Heart left ventricle (tissue), 16 donors: ENCODE data around the gene CPT2. TPM values are rescaled to one million over a fixed set of nuclear protein-coding genes. Genes with fewer than 3 reads are reported as not detected.
"Not testable (repeated sequence)": the region's sequence is repeated elsewhere in the genome, so short reads cannot be mapped to it uniquely, and the experiment has no call there.

Experiments used
- ATAC-seq, 4 donors: fragments of 200-7000 bp; cut with Tn5 transposase; one replicate each; pipeline ENCODE4 v1.9.1; 2020 to 2022; ENCODE audit warnings: moderate library complexity in 4 of 4, mild to moderate bottlenecking in 3 of 4, moderate number of reproducible peaks in 1 of 4
- DNase-seq, 5 donors: peaks; one replicate each; pipeline ENCODE4 v3.0.0-alpha.2; 2020
- H3K27ac ChIP-seq, 12 donors: fragments of 200-600 bp; sonication (generic) in 4 of 12; one replicate each; pipeline versions ENCODE4 v1.5.0 to v1.8.0; 2016 to 2022; ENCODE audit warnings: mild to moderate bottlenecking in 2 of 12
- H3K27me3 ChIP-seq, 9 donors: fragments of 200-600 bp; sonication (generic) in 2 of 9; one replicate each; pipeline versions ENCODE4 v1.5.1 to v1.8.0; 2016 to 2022; ENCODE audit warnings: mild to moderate bottlenecking in 3 of 9
- H3K36me3 ChIP-seq, 9 donors: fragments of 200-600 bp; sonication (generic) in 2 of 9; one replicate each; pipeline versions ENCODE4 v1.5.0 to v1.8.0; 2018 to 2022; ENCODE audit warnings: mild to moderate bottlenecking in 2 of 9
- H3K4me1 ChIP-seq, 12 donors: fragments of 200-600 bp; sonication (generic) in 4 of 12; one replicate each; pipeline versions ENCODE4 v1.5.0 to v1.8.0; 2016 to 2022; ENCODE audit warnings: mild to moderate bottlenecking in 3 of 12
- H3K4me3 ChIP-seq, 12 donors: fragments of 200-600 bp; sonication (generic) in 4 of 12; one replicate each; pipeline versions ENCODE4 v1.5.0 to v1.8.0; 2017 to 2022; ENCODE audit warnings: mild to moderate bottlenecking in 9 of 12, moderate library complexity in 4 of 12
- H3K9me3 ChIP-seq, 12 donors: fragments of 200-600 bp; sonication (generic) in 4 of 12; one replicate each; pipeline versions ENCODE4 v1.5.0 to v1.8.0; 2016 to 2022; ENCODE audit warnings: mild to moderate bottlenecking in 1 of 12
- POLR2A ChIP-seq, 2 donors: fragments of 450-650 bp; IDR thresholded peaks; one replicate each; pipeline ENCODE4 v1.6.1; 2017; ENCODE audit warnings: antibody characterized with exemption in 2 of 2, mild to moderate bottlenecking in 2 of 2, moderate library complexity in 2 of 2
- WGBS, 4 donors: extraction: QIAGEN DNeasy Blood & Tissue Kit in 2 of 4; methylation state at CpG; one replicate each; pipeline versions ENCODE4 v1.1.5 to v1.1.7; 2013 to 2018; 5-methylcytosine and 5-hydroxymethylcytosine counted together
- intact Hi-C, 10 donors: fragments of 100-400 bp; cut with DNase I; formaldehyde crosslinking; loops; one replicate each; pipeline versions ENCODE4 v1.11.1 to v1.14.2; 2022
- polyA plus RNA-seq, 2 donors: library from polyadenylated mRNA; stranded (reverse); fragments of 200-250 nt; gene quantifications; one replicate each; pipeline ENCODE4 v1.2.3, GENCODE V29; 2013
- total RNA-seq, 9 donors: library from RNA; depleted of rRNA in 2 of 9; stranded (reverse); fragments of >200 nt in 2 of 9; fragmentation: NEBNext Ultra II Directional in 3 of 9; extraction: Animal tissue kit (Norgen Biotek cat#: 25700) in 3 of 9; gene quantifications; one replicate each; pipeline versions ENCODE4 v1.1.0 to v1.2.4, GENCODE V29; 2016 to 2023
- TF ChIP-seq, protein P1 (sequence below), 12 donors: fragments of 200-600 bp; sonication (generic) in 4 of 12; IDR thresholded peaks; one replicate each; pipeline versions ENCODE4 v1.5.0 to v1.8.0; 2018 to 2022; ENCODE audit warnings: antibody characterized with exemption in 12 of 12, mild to moderate bottlenecking in 5 of 12
- donor health status: ischemic (EF 13 %, LVEDD 7.1; RV severe dilation, severe dysfunction).
- donor health status: healthy with polysubstance abuse.
- donor health status: DM: no; HTN: yes; CAD: no.
- donor health status: DM: no; HTN: no; CAD: no.
- donor health status: ischemic (EF 25% LVEDD 6.9; RV normal size, moderate dysfunction).
- donor health status: ischemic (EF 25% LVEDD 5.7; RV mildly dilated, moderate dysfunction).
- donor health status: healthy.
- donor health status: DM: yes; HTN: yes; CAD: no.
- donor health status: ischemic (EF 35%, LVEDD 5.7; RV mildly dilated, moderate dysfunction).
- donor health status: nonischemic (EF 11% LVEDD 7.7; RV severe dilation, severe dysfunction).
- donor health status: DM: yes; HTN: yes; CAD: no.
- donor health status: PGD.
- donor health status: ischemic (EF 29% LVEDD 5.4; RV normal size, mild dysfunction).
- donor health status: nonischemic (EF 23%, LVEDD 6.1; RV moderate dilation, normal function).

CPT2 gene
- total and polyA plus RNA-seq, 11 donors = 14.7 to 62.3 (median 34.0) TPM

DNA sequence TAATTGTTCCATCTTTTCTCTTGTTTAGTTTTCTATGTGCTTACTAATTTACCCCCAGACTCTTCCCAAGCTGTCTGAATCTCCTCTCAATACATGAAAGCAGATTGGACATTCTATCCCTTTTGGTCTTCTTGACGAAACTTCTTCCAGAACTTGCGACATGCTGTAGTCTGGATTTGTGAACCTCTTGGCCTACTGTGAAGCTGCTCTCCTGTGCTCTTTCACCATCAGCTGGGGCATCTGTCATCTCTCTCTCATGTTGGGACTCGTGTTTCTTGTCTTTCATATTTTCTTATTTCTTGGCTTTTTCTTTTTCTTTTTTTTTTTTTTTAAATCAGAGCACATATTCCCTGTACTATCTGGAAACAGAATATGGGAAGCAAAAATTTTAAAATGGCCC, 6.8 kb downstream of the CPT2 start:
- DNase-seq = no peak
- no peak for TF ChIP-seq POLR2A (IDR thresholded peaks at IDR 0.05)
- TF ChIP-seq, protein P1, sequence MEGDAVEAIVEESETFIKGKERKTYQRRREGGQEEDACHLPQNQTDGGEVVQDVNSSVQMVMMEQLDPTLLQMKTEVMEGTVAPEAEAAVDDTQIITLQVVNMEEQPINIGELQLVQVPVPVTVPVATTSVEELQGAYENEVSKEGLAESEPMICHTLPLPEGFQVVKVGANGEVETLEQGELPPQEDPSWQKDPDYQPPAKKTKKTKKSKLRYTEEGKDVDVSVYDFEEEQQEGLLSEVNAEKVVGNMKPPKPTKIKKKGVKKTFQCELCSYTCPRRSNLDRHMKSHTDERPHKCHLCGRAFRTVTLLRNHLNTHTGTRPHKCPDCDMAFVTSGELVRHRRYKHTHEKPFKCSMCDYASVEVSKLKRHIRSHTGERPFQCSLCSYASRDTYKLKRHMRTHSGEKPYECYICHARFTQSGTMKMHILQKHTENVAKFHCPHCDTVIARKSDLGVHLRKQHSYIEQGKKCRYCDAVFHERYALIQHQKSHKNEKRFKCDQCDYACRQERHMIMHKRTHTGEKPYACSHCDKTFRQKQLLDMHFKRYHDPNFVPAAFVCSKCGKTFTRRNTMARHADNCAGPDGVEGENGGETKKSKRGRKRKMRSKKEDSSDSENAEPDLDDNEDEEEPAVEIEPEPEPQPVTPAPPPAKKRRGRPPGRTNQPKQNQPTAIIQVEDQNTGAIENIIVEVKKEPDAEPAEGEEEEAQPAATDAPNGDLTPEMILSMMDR (IDR thresholded peaks at IDR 0.05) = no peak
- ATAC-seq = no peak
- Histone ChIP-seq H3K27me3 (no peaks in the 10 kb centered on the region), H3K4me3 (no peak overlapping the region), H3K27ac (no peak overlapping the region), H3K9me3 (peaks cover 0 to 13% (median 1%) of the 10 kb centered on the region in 12 donors), H3K36me3 (peaks cover 0 to 81% (median 68%) of the 10 kb centered on the region in 9 donors), H3K4me1 (peaks cover 0 to 17% (median 7%) of the 10 kb centered on the region in 12 donors)
- intact Hi-C loops = no loop called here
- 91 to 96% (median 94%) methylated on average over 3 of the region's 3 CpGs for WGBS, 4 donors

DNA sequence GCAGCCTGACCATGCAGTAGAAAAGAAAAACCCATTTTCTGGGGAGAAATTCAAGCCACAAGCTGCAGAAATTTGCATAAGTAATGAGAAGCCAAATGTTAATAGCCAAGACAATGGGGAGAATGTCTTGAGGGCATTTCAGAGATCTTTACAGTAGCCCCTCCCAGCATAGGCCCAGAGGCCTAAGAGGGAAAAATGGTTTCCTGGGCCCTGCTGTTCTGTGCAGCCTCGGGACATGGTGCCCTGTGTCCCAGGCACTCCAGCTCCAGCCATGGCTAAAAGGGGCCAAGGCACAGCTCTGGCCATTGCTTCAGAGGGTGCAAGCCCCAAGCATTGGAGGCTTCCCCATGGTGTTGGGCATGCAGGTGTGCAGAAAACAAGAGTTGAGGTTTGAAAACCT, 8.9 kb downstream of the CPT2 start:
- peaks cover 0 to 13% (median 1%) of the 10 kb centered on the region in 12 donors for H3K9me3 ChIP-seq
- peaks cover 0 to 100% (median 88%) of the 10 kb centered on the region in 9 donors for H3K36me3 ChIP-seq
- intact Hi-C loops, H3K4me3 ChIP-seq, H3K27ac ChIP-seq, H3K27me3 ChIP-seq, DNase-seq, H3K4me1 ChIP-seq, ATAC-seq: not testable (repeated sequence)
- 100% methylated on average over 1 of the region's 1 CpG for WGBS, 4 donors

GRCh38 chr1:53206083-53206685, 9.6 kb downstream of the CPT2 start:
- H3K4me3 ChIP-seq, H3K27ac ChIP-seq, H3K4me1 ChIP-seq, ATAC-seq, intact Hi-C loops, H3K27me3 ChIP-seq, DNase-seq: not testable (repeated sequence)
- Histone ChIP-seq H3K36me3 (peaks cover 0 to 100% (median 88%) of the 10 kb centered on the region in 9 donors), H3K9me3 (peaks cover 0 to 13% (median 1%) of the 10 kb centered on the region in 12 donors)
- WGBS, 4 donors = 97 to 100% (median 99%) methylated on average over 3 of the region's 3 CpGs

DNA sequence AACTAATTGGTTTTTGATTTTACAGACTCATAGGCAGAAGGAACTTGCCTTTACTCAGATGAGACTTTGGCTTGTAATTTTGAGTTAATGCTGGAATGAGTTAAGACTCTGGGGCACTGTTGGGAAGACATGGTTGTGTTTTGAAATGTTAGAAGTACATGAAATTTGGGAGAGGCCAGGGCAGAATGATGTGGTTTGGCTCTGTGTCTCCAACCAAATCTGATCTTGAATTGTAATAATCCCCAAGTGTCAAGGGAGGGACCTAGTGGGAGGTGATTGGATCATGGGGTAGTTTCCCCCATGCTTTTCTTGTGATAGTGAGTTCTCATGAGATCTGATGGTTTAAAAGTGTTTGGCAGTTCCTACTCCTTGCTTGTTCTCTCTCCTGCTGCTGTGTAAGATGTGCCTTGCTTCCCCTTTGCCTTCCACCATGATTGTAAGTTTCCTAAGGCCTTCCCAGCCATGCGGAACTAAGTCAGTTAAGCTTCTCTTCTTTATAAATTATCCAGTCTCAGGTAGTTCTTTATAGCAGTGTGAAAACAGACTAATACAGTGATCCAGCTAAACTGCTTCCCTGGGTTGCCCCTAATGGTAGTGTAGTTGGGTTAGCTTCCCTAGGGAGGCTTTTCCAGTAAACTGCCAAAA, 10.2 kb downstream of the CPT2 start:
- DNase-seq (no peak), ATAC-seq (no peak)
- intact Hi-C loops = no loop called here
- H3K4me1 ChIP-seq = peaks cover 0 to 4% (median 0%) of the 10 kb centered on the region in 12 donors
- H3K4me3 ChIP-seq = no peak overlapping the region
- no peak for TF ChIP-seq POLR2A (IDR thresholded peaks at IDR 0.05)
- TF ChIP-seq, protein P1 (IDR thresholded peaks at IDR 0.05) = no peak
- H3K27me3 ChIP-seq = no peaks in the 10 kb centered on the region
- H3K27ac ChIP-seq = peak overlapping the region in 1 of 12 donors; percentile 27
- WGBS, 4 donors = 50 to 100% (median 96%) methylated on average over 1 of the region's 1 CpG
- peaks cover 0 to 13% (median 1%) of the 10 kb centered on the region in 12 donors for H3K9me3 ChIP-seq
- peaks cover 0 to 100% (median 88%) of the 10 kb centered on the region in 9 donors for H3K36me3 ChIP-seq

- Histone ChIP-seq H3K27ac (no peak overlapping the region), H3K4me3 (no peak overlapping the region), H3K36me3 (peaks cover 0 to 100% (median 88%) of the 10 kb centered on the region in 9 donors), H3K4me1 (peaks cover 0 to 4% (median 0%) of the 10 kb centered on the region in 12 donors), H3K9me3 (peaks cover 0 to 13% (median 1%) of the 10 kb centered on the region in 12 donors), H3K27me3 (no peaks in the 10 kb centered on the region)
- ATAC-seq = no peak
- intact Hi-C loops = no loop called here
- DNase-seq = no peak
- no peak for TF ChIP-seq POLR2A (IDR thresholded peaks at IDR 0.05)
- TF ChIP-seq, protein P1 (IDR thresholded peaks at IDR 0.05) = no peak
- 41 to 63% (median 51%) methylated on average over 1 of the region's 1 CpG for WGBS, 4 donors
Observed at GRCh38 chr1:53207726-53208125, 11.1 kb downstream of the CPT2 start.
